B cell (primary cell): ENCODE measurements around the gene TMEM126A. TPM values are rescaled to one million over a fixed set of nuclear protein-coding genes. Genes with fewer than 3 reads are reported as not detected.

Experiments used
- ATAC-seq: fragments of 200-7000 bp; cut with Tn5 transposase; one replicate; pipeline ENCODE4 v1.10.0; 2021; ENCODE audit warnings: low read depth, mild to moderate bottlenecking, moderate number of reproducible peaks, moderate library complexity
- CTCF ChIA-PET: fragments of 350-600 bp; sonication (Branson Sonifier 250); formaldehyde crosslinking; loops from one replicate; lab custom pipeline; 2021; ENCODE audit warnings: antibody characterized with exemption, inconsistent platforms; lab: Charles Lee
- POLR2A ChIA-PET: fragments of 350-600 bp; sonication (Branson Sonifier 250); formaldehyde crosslinking; loops from one replicate; lab custom pipeline; 2021; ENCODE audit warnings: antibody characterized with exemption; lab: Charles Lee
- DNase-seq: peaks from one replicate; pipeline ENCODE4 v3.0.0; 2013
- H2AFZ ChIP-seq: 2 replicates; pipeline ENCODE4 v1.6.1; 2012; ENCODE audit warnings: mild to moderate bottlenecking, low read depth, low read length; ENCODE audit not compliant: insufficient read depth, poor library complexity, severe bottlenecking
- H3K27ac ChIP-seq, 2 donors: 1 replicate in 1 of 2; 2 replicates in 1 of 2; pipeline ENCODE4 v1.5.1; 2012 to 2013; ENCODE audit warnings: low read length in 2 of 2, mild to moderate bottlenecking in 2 of 2, moderate library complexity in 1 of 2
- H3K27me3 ChIP-seq, 4 experiments: fragments of 200-600 bp in 1 of 4; sonication (generic) in 1 of 4; replicated peaks in 1 of 4; 1 replicate in 2 of 4; 2 replicates in 2 of 4; pipeline versions ENCODE4 v1.6.1 to v1.7.0; 2013 to 2016; ENCODE audit warnings: low read length in 3 of 4, mild to moderate bottlenecking in 2 of 4, mixed read lengths in 1 of 4, moderate library complexity in 1 of 4; ENCODE audit not compliant: insufficient read depth in 4 of 4, control insufficient read depth in 3 of 4; ENCODE audit errors: control extremely low read depth in 1 of 4
- H3K36me3 ChIP-seq, 2 experiments: replicated peaks in 1 of 2; 1 replicate in 1 of 2; 2 replicates in 1 of 2; pipeline versions ENCODE4 v1.6.1 to v1.7.1; 2013; ENCODE audit warnings: low read length in 1 of 2; ENCODE audit not compliant: insufficient read depth in 2 of 2, control insufficient read depth in 1 of 2; ENCODE audit errors: control extremely low read depth in 1 of 2, extremely low read depth in 1 of 2
- H3K4me1 ChIP-seq, 2 donors: fragments of 200-600 bp in 1 of 2; sonication (generic) in 1 of 2; 1 replicate in 1 of 2; 2 replicates in 1 of 2; pipeline versions ENCODE4 v1.5.1 to v1.6.1; 2013 to 2017; ENCODE audit warnings: low read length in 2 of 2; ENCODE audit not compliant: control insufficient read depth in 2 of 2, insufficient read depth in 2 of 2
- H3K4me2 ChIP-seq: replicated peaks from 2 replicates; pipeline ENCODE3; 2012; ENCODE audit warnings: mild to moderate bottlenecking, low read depth, low read length; ENCODE audit not compliant: poor library complexity, severe bottlenecking
- H3K4me3 ChIP-seq, 5 experiments: fragments of 200-600 bp in 1 of 5; sonication (generic) in 1 of 5; 1 replicate in 3 of 5; 2 replicates in 2 of 5; pipeline versions ENCODE4 v1.5.1 to v1.7.0; 2011 to 2016; ENCODE audit warnings: low read length in 4 of 5, mild to moderate bottlenecking in 4 of 5, low read depth in 2 of 5, control low read depth in 1 of 5, moderate library complexity in 1 of 5; ENCODE audit not compliant: insufficient read depth in 1 of 5; ENCODE audit errors: control extremely low read depth in 1 of 5, extremely low read depth in 1 of 5
- H3K79me2 ChIP-seq: fragments of 200-600 bp; sonication (generic); one replicate; pipeline ENCODE4 v1.6.0; 2016; ENCODE audit warnings: low read length; ENCODE audit not compliant: control insufficient read depth, insufficient read depth
- H3K9ac ChIP-seq: fragments of 200-600 bp; sonication (generic); 2 replicates; pipeline ENCODE4 v1.6.1; 2017; ENCODE audit warnings: mild to moderate bottlenecking, low read length, moderate library complexity
- H3K9me3 ChIP-seq, 3 donors: one replicate each; pipeline versions ENCODE4 v1.6.1 to v1.7.1; 2013; ENCODE audit warnings: low read length in 2 of 3; ENCODE audit not compliant: control insufficient read depth in 2 of 3, insufficient read depth in 1 of 3; ENCODE audit errors: control extremely low read depth in 1 of 3
- H4K20me1 ChIP-seq: 2 replicates; pipeline ENCODE4 v1.6.0; 2012; ENCODE audit warnings: mild to moderate bottlenecking, low read length; ENCODE audit not compliant: insufficient read depth, control insufficient read depth, poor library complexity, severe bottlenecking
- H3K27ac Mint-ChIP-seq: one replicate; pipeline ENCODE4 v1.8.0; 2021; ENCODE audit warnings: mixed read lengths
- H3K27me3 Mint-ChIP-seq: one replicate; pipeline ENCODE4 v1.8.0; 2021; ENCODE audit warnings: mixed read lengths
- H3K4me1 Mint-ChIP-seq: one replicate; pipeline ENCODE4 v1.8.0; 2021; ENCODE audit warnings: mixed read lengths
- H3K4me3 Mint-ChIP-seq: one replicate; pipeline ENCODE4 v1.8.0; 2021; ENCODE audit warnings: mixed read lengths
- H3K9me3 Mint-ChIP-seq: one replicate; pipeline ENCODE4 v1.8.0; 2022; ENCODE audit warnings: mixed read lengths; ENCODE audit not compliant: insufficient read depth
- EZH2 ChIP-seq: IDR thresholded peaks from 2 replicates; pipeline ENCODE4 v1.6.1; 2012; ENCODE audit warnings: borderline replicate concordance, low read depth, mild to moderate bottlenecking, moderate library complexity, low read length; ENCODE audit not compliant: insufficient read depth, poor library complexity, severe bottlenecking
- intact Hi-C: fragments of 100-400 bp; cut with micrococcal nuclease; formaldehyde crosslinking; loops from one replicate; pipeline ENCODE4 v1.10.0; 2022
- polyA plus RNA-seq: library from polyadenylated mRNA; depleted of rRNA; stranded (reverse); fragments of >200 nt; gene quantifications from 2 replicates; pipeline ENCODE4 v1.2.3, GENCODE V29; 2012
- total RNA-seq, 2 donors: library from RNA; stranded (reverse); fragments of 120-200 nt in 1 of 2; gene quantifications; 1 replicate in 1 of 2; 2 replicates in 1 of 2; pipeline versions ENCODE4 v1.2.3 to v1.2.4, GENCODE V29; 2013 to 2022
- TF ChIP-seq, protein P1 (sequence below): fragments of 200-600 bp; IDR thresholded peaks from one replicate; pipeline ENCODE4 v1.8.0; 2022; ENCODE audit warnings: antibody characterized with exemption, mild to moderate bottlenecking

The TMEM126A gene
- total and polyA plus RNA-seq, 2 donors (not counting 1 experiment from before 2014, with no cell fraction given) = 15.8 to 19.1 TPM

DNA sequence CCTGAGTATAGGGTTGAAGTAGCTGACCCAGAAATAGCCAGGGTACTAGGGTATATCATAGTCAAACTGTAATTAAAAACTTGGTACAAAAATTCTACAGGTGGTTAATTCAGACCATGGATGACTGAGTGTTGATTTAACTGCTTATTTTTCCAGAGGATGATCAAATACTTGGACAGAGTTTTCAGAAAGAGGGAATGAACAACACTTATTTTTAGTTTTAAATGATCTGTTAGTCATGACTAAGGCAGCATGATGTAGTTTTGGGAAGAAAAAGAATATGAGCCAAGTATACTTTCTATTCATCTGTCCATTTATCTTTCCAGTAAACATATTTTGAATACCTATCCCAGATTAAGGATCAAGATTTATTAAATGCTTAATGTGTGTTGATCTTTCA, 58.0 kb downstream of the TMEM126A start:
- POLR2A ChIA-PET = no interaction called here
- Histone ChIP-seq H3K4me2 (no peak overlapping the region), H3K27me3 (peaks cover 0 to 6% (median 0%) of the 10 kb centered on the region in 4 experiments), H3K4me1 (no peaks in the 10 kb centered on the region), H4K20me1 (no peaks in the 10 kb centered on the region), H3K27ac (no peak overlapping the region), H3K9me3 (no peaks in the 10 kb centered on the region), H3K9ac (no peak overlapping the region), H3K79me2 (no peaks in the 10 kb centered on the region), H3K36me3 (no peaks in the 10 kb centered on the region), H2AFZ (no peak overlapping the region), H3K4me3 (no peak overlapping the region)
- CTCF ChIA-PET = no interaction called here
- intact Hi-C loops = no loop called here
- DNase-seq (no peak), ATAC-seq (no peak)
- Mint-ChIP-seq H3K4me1 (no peaks in the 10 kb centered on the region), H3K9me3 (no peaks in the 10 kb centered on the region), H3K27me3 (no peaks in the 10 kb centered on the region), H3K4me3 (no peak overlapping the region), H3K27ac (no peak overlapping the region)
- TF ChIP-seq, protein P1, sequence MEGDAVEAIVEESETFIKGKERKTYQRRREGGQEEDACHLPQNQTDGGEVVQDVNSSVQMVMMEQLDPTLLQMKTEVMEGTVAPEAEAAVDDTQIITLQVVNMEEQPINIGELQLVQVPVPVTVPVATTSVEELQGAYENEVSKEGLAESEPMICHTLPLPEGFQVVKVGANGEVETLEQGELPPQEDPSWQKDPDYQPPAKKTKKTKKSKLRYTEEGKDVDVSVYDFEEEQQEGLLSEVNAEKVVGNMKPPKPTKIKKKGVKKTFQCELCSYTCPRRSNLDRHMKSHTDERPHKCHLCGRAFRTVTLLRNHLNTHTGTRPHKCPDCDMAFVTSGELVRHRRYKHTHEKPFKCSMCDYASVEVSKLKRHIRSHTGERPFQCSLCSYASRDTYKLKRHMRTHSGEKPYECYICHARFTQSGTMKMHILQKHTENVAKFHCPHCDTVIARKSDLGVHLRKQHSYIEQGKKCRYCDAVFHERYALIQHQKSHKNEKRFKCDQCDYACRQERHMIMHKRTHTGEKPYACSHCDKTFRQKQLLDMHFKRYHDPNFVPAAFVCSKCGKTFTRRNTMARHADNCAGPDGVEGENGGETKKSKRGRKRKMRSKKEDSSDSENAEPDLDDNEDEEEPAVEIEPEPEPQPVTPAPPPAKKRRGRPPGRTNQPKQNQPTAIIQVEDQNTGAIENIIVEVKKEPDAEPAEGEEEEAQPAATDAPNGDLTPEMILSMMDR = no peak
- TF ChIP-seq EZH2 = no peak

Other genes with a start within 250 kb of the TMEM126A start
- 5.4 and 5.8 TPM in 2 replicates for gene DLG2, start 20.6 kb upstream of the TMEM126A start, total RNA-seq
- 0.54 and 0.71 TPM in 2 replicates for gene DLG2, start 20.6 kb upstream of the TMEM126A start, polyA plus RNA-seq
- 37.2 and 38.5 TPM in 2 replicates for gene TMEM126B, start 19.4 kb upstream of the TMEM126A start, total RNA-seq
- 17.7 and 21.7 TPM in 2 replicates for gene TMEM126B, start 19.4 kb upstream of the TMEM126A start, polyA plus RNA-seq
- gene CREBZF, start 17.2 kb downstream of the TMEM126A start, total RNA-seq = 109 and 110 TPM in 2 replicates
- gene CREBZF, start 17.2 kb downstream of the TMEM126A start, polyA plus RNA-seq = 64.9 and 109 TPM in 2 replicates
- not detected in 2 replicates for gene CCDC89, start 38.2 kb downstream of the TMEM126A start, total RNA-seq
- not detected in 2 replicates for gene CCDC89, start 38.2 kb downstream of the TMEM126A start, polyA plus RNA-seq
- gene SYTL2, start 163.2 kb downstream of the TMEM126A start, total RNA-seq = 2.3 and 2.9 TPM in 2 replicates
- 0.68 and 0.86 TPM in 2 replicates for gene SYTL2, start 163.2 kb downstream of the TMEM126A start, polyA plus RNA-seq
- gene CCDC83, start 207.4 kb downstream of the TMEM126A start, total RNA-seq = not detected in 2 replicates
- not detected in 2 replicates for gene CCDC83, start 207.4 kb downstream of the TMEM126A start, polyA plus RNA-seq